ENCODE results near the gene DTWD2.

DNA sequence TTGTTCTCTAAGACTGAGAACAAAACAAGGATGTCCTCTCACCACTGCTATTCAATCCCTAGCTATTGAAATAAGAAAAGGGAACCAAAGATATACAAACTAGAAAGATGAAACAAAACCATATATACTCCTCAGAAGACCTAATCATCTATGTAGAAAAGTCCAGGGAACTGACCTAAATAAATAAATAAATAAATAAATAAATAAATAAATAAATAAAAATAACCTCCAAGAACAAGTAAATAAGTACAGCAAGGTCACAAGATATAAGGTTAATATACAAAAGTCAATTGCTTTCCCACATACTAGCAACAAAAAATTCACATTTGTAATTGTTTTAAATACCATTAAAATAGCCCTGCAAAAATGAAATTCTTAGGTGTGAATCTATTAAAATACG lies 54.6 kb downstream of the DTWD2 start:
- TF ChIP-seq, protein P1, sequence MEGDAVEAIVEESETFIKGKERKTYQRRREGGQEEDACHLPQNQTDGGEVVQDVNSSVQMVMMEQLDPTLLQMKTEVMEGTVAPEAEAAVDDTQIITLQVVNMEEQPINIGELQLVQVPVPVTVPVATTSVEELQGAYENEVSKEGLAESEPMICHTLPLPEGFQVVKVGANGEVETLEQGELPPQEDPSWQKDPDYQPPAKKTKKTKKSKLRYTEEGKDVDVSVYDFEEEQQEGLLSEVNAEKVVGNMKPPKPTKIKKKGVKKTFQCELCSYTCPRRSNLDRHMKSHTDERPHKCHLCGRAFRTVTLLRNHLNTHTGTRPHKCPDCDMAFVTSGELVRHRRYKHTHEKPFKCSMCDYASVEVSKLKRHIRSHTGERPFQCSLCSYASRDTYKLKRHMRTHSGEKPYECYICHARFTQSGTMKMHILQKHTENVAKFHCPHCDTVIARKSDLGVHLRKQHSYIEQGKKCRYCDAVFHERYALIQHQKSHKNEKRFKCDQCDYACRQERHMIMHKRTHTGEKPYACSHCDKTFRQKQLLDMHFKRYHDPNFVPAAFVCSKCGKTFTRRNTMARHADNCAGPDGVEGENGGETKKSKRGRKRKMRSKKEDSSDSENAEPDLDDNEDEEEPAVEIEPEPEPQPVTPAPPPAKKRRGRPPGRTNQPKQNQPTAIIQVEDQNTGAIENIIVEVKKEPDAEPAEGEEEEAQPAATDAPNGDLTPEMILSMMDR (IDR thresholded peaks at IDR 0.05; ENCODE audit: poor library complexity), result no peak
- no peak for TF ChIP-seq EZH2 (IDR thresholded peaks at IDR 0.05; ENCODE audit: borderline replicate concordance)
- TF ChIP-seq EZH2phosphoT487 (IDR thresholded peaks at IDR 0.05; ENCODE audit: low read depth, severe bottlenecking, unreplicated experiment), result no peak

All from hepatocyte (in vitro differentiated cells).